H1 (cell line): ENCODE measurements around the gene CDK19. TPM values are rescaled to one million over a fixed set of nuclear protein-coding genes. Genes with fewer than 3 reads are reported as not detected.

Experiments
- CTCF ChIA-PET: fragments of 300-600 bp; sonication (Branson Sonifier 250); formaldehyde crosslinking; loops from one replicate; lab custom pipeline; 2021; ENCODE audit not compliant: partially characterized antibody; lab: Charles Lee
- POLR2A ChIA-PET: fragments of 300-600 bp; sonication (Branson Sonifier 250); formaldehyde crosslinking; loops from one replicate; lab custom pipeline; 2021; ENCODE audit warnings: inconsistent platforms; ENCODE audit not compliant: partially characterized antibody; lab: Charles Lee
- DNase-seq, 2 experiments: peaks; one replicate each; pipeline versions ENCODE4 v3.0.0 to v3.0.0-alpha.2; 2010 to 2022; ENCODE audit warnings: low spot score in 2 of 2, low read depth in 1 of 2, mixed read lengths in 1 of 2
- FAIRE-seq: peaks from 2 replicates; lab custom pipeline; 2011; peaks lifted over from hg19 to GRCh38; lab: Jason Lieb, UNC
- H2AFZ ChIP-seq: 2 replicates; pipeline ENCODE4 v1.8.1; 2012; ENCODE audit warnings: low read length, inconsistent platforms
- H2AK5ac ChIP-seq: 2 replicates; pipeline ENCODE4 v1.6.1; 2013; ENCODE audit warnings: low read depth, low read length
- H2BK120ac ChIP-seq: replicated peaks from 2 replicates; pipeline ENCODE3; 2013; ENCODE audit warnings: low read depth, low read length, inconsistent platforms
- H2BK12ac ChIP-seq: 2 replicates; pipeline ENCODE4 v1.6.1; 2013; ENCODE audit warnings: low read depth, low read length
- H2BK15ac ChIP-seq: 2 replicates; pipeline ENCODE4 v1.6.1; 2013; ENCODE audit warnings: low read length
- H2BK20ac ChIP-seq: 2 replicates; pipeline ENCODE4 v1.6.1; 2013; ENCODE audit warnings: low read length
- H2BK5ac ChIP-seq: 2 replicates; pipeline ENCODE4 v1.6.1; 2013; ENCODE audit warnings: low read depth, low read length
- H3K14ac ChIP-seq: 2 replicates; pipeline ENCODE4 v1.6.1; 2013; ENCODE audit warnings: inconsistent platforms; ENCODE audit not compliant: insufficient read length
- H3K18ac ChIP-seq: 2 replicates; pipeline ENCODE4 v1.6.1; 2013; ENCODE audit warnings: low read length; ENCODE audit errors: extremely low read depth
- H3K23ac ChIP-seq: 2 replicates; pipeline ENCODE4 v1.6.1; 2013; ENCODE audit warnings: inconsistent platforms; ENCODE audit not compliant: insufficient read length
- H3K23me2 ChIP-seq: 2 replicates; pipeline ENCODE4 v1.6.1; 2013; ENCODE audit warnings: low read depth, low read length
- H3K27ac ChIP-seq: 2 replicates; pipeline ENCODE4 v1.6.1; 2011; ENCODE audit warnings: low read depth, low read length, inconsistent platforms
- H3K27me3 ChIP-seq, 4 experiments: replicated peaks in 1 of 4; 1 replicate in 1 of 4; 2 replicates in 3 of 4; pipeline versions ENCODE4 v1.6.1 to v1.8.1; 2011 to 2013; ENCODE audit warnings: low read length in 3 of 4, mild to moderate bottlenecking in 3 of 4, inconsistent platforms in 2 of 4, mixed read lengths in 2 of 4, moderate library complexity in 1 of 4; ENCODE audit not compliant: control insufficient read depth in 3 of 4, insufficient read depth in 3 of 4; ENCODE audit errors: extremely low read depth in 1 of 4
- H3K36me3 ChIP-seq, 4 experiments: 2 replicates each; pipeline versions ENCODE4 v1.6.1 to v1.8.1; 2011 to 2013; ENCODE audit warnings: mild to moderate bottlenecking in 4 of 4, low read length in 3 of 4, moderate library complexity in 2 of 4, control low read depth in 1 of 4, inconsistent platforms in 1 of 4; ENCODE audit not compliant: insufficient read depth in 4 of 4, control insufficient read depth in 2 of 4
- H3K4ac ChIP-seq: replicated peaks from 2 replicates; pipeline ENCODE3; 2013; ENCODE audit warnings: low read length, low read depth, mixed read lengths, inconsistent platforms; ENCODE audit not compliant: insufficient read length
- H3K4me1 ChIP-seq, 4 experiments: replicated peaks in 1 of 4; 1 replicate in 1 of 4; 2 replicates in 3 of 4; pipeline versions ENCODE4 v1.6.1 to v1.8.1; 2011 to 2013; ENCODE audit warnings: low read length in 3 of 4, inconsistent platforms in 2 of 4, mixed read lengths in 1 of 4; ENCODE audit not compliant: insufficient read depth in 4 of 4, control insufficient read depth in 3 of 4
- H3K4me2 ChIP-seq, 2 experiments: 2 replicates each; pipeline versions ENCODE4 v1.6.1 to v1.8.1; 2011 to 2013; ENCODE audit warnings: low read depth in 2 of 2, low read length in 2 of 2, control low read depth in 1 of 2, inconsistent platforms in 1 of 2, mild to moderate bottlenecking in 1 of 2; ENCODE audit not compliant: insufficient read depth in 1 of 2
- H3K4me3 ChIP-seq, 4 experiments: fragments of 200-600, 300-600 bp in 1 of 4; sonication (generic), shearing (Covaris generic), sonication (Bioruptor Twin) in 1 of 4; 2 replicates each; pipeline versions ENCODE4 v1.5.1 to v1.8.1; 2011 to 2016; ENCODE audit warnings: low read length in 4 of 4, low read depth in 3 of 4, control low read depth in 2 of 4, inconsistent platforms in 2 of 4, mild to moderate bottlenecking in 2 of 4, mixed read lengths in 1 of 4, moderate library complexity in 1 of 4; ENCODE audit not compliant: insufficient read depth in 2 of 4; ENCODE audit errors: extremely low read depth in 1 of 4
- H3K56ac ChIP-seq: replicated peaks from 2 replicates; pipeline ENCODE3; 2013; ENCODE audit warnings: low read depth, mild to moderate bottlenecking, mixed read lengths, low read length, inconsistent platforms; ENCODE audit not compliant: insufficient read length
- H3K79me1 ChIP-seq: 2 replicates; pipeline ENCODE4 v1.6.1; 2013; ENCODE audit warnings: low read depth, low read length, control low read depth
- H3K79me2 ChIP-seq, 2 experiments: 2 replicates each; pipeline versions ENCODE4 v1.6.1 to v1.8.1; 2012 to 2013; ENCODE audit warnings: low read length in 2 of 2, mild to moderate bottlenecking in 2 of 2, inconsistent platforms in 1 of 2; ENCODE audit not compliant: insufficient read depth in 2 of 2, control insufficient read depth in 1 of 2
- H3K9ac ChIP-seq, 4 experiments: replicated peaks in 1 of 4; 1 replicate in 1 of 4; 2 replicates in 3 of 4; pipeline versions ENCODE4 v1.6.1 to v1.8.1; 2011 to 2013; ENCODE audit warnings: low read depth in 3 of 4, low read length in 3 of 4, control low read depth in 2 of 4, mild to moderate bottlenecking in 2 of 4, moderate library complexity in 2 of 4, inconsistent platforms in 1 of 4; ENCODE audit errors: extremely low read depth in 1 of 4
- H3K9me3 ChIP-seq, 2 experiments: 2 replicates each; pipeline versions ENCODE4 v1.6.1 to v1.8.1; 2012 to 2013; ENCODE audit warnings: mild to moderate bottlenecking in 2 of 2, moderate library complexity in 2 of 2, control low read depth in 1 of 2, inconsistent platforms in 1 of 2, low read depth in 1 of 2, low read length in 1 of 2, mixed read lengths in 1 of 2; ENCODE audit not compliant: insufficient read depth in 2 of 2
- H4K20me1 ChIP-seq, 2 experiments: replicated peaks in 1 of 2; 2 replicates each; pipeline versions ENCODE3 to v1.8.1; 2011 to 2013; ENCODE audit warnings: inconsistent platforms in 2 of 2, low read length in 2 of 2, mild to moderate bottlenecking in 1 of 2; ENCODE audit not compliant: insufficient read depth in 2 of 2, control insufficient read depth in 1 of 2
- H4K5ac ChIP-seq: 2 replicates; pipeline ENCODE4 v1.6.1; 2013; ENCODE audit warnings: low read length, low read depth, mixed read lengths, inconsistent platforms; ENCODE audit not compliant: insufficient read length
- H4K8ac ChIP-seq: 2 replicates; pipeline ENCODE4 v1.8.0; 2013; ENCODE audit warnings: mild to moderate bottlenecking, moderate library complexity, low read length, inconsistent platforms; ENCODE audit not compliant: insufficient read depth; ENCODE audit errors: extremely low read depth
- H4K91ac ChIP-seq: replicated peaks from 2 replicates; pipeline ENCODE3; 2013; ENCODE audit warnings: low read length, mixed read lengths, inconsistent platforms; ENCODE audit not compliant: insufficient read length
- BRCA1 ChIP-seq: IDR thresholded peaks from 2 replicates; pipeline ENCODE4 v1.6.1; 2012; ENCODE audit warnings: low read depth, low read length, improper control_type of control experiment
- FOSL1 ChIP-seq: IDR thresholded peaks from 2 replicates; pipeline ENCODE4 v1.6.1; 2011; ENCODE audit warnings: mild to moderate bottlenecking, low read depth, low read length, moderate library complexity; ENCODE audit not compliant: insufficient read depth
- HDAC6 ChIP-seq: IDR thresholded peaks from one replicate; pipeline ENCODE4 v1.7.1; 2012; ENCODE audit warnings: low read depth, mild to moderate bottlenecking, inconsistent platforms, low read length, moderate library complexity
- JUND ChIP-seq: IDR thresholded peaks from 2 replicates; pipeline ENCODE4 v1.6.1; 2011; ENCODE audit warnings: mild to moderate bottlenecking, improper control_type of control experiment, low read length
- RAD21 ChIP-seq, 2 experiments: IDR thresholded peaks in 1 of 2; conservative IDR thresholded peaks in 1 of 2; 2 replicates each; pipeline ENCODE4 v1.6.1; 2011; ENCODE audit warnings: low read depth in 2 of 2, low read length in 2 of 2, improper control_type of control experiment in 1 of 2, inconsistent platforms in 1 of 2, mild to moderate bottlenecking in 1 of 2, moderate library complexity in 1 of 2
- RBBP5 ChIP-seq: IDR thresholded peaks from 2 replicates; pipeline ENCODE4 v1.7.1; 2012; ENCODE audit warnings: low read depth, mild to moderate bottlenecking, inconsistent platforms, low read length, moderate library complexity, borderline replicate concordance
- RNF2 ChIP-seq: fragments of 200-900, 300-1000 bp; sonication (generic); IDR thresholded peaks from 2 replicates; pipeline ENCODE4 v1.7.1; 2016; ENCODE audit warnings: borderline replicate concordance, low read depth, mild to moderate bottlenecking, antibody characterized with exemption, low read length; ENCODE audit not compliant: poor library complexity, severe bottlenecking; ENCODE audit errors: missing control alignments
- SIX5 ChIP-seq: IDR thresholded peaks from 2 replicates; pipeline ENCODE4 v1.6.1; 2011; ENCODE audit warnings: mild to moderate bottlenecking, low read depth, low read length
- SP2 ChIP-seq: IDR thresholded peaks from 2 replicates; pipeline ENCODE4 v1.6.1; 2012; ENCODE audit warnings: mild to moderate bottlenecking, low read length, inconsistent platforms
- TEAD4 ChIP-seq: IDR thresholded peaks from 2 replicates; pipeline ENCODE4 v1.6.1; 2012; ENCODE audit warnings: low read depth, low read length, inconsistent platforms, mixed read lengths
- WGBS, 2 experiments: shearing (Covaris generic) in 1 of 2; methylation state at CpG; one replicate each; pipeline versions ENCODE4 v1.1.6 to v1.1.7; 2013 to 2015; ENCODE audit warnings: low lambda C conversion rate in 2 of 2, mixed read lengths in 2 of 2, inconsistent platforms in 1 of 2, low coverage in 1 of 2, missing lambda C conversion rate in 1 of 2; ENCODE audit not compliant: insufficient replicate concordance in 2 of 2, insufficient coverage in 1 of 2, insufficient read length in 1 of 2; ENCODE audit errors: extremely low coverage in 1 of 2, missing lambda C conversion rate in 1 of 2; 5-methylcytosine and 5-hydroxymethylcytosine counted together
- polyA plus RNA-seq, 7 experiments: library from polyadenylated mRNA; depleted of rRNA in 3 of 7; stranded (reverse) in 5 of 7; unstranded in 2 of 7; fragments of >200 nt in 5 of 7; fragments of 200-250 nt in 2 of 7; gene quantifications; 1 replicate in 5 of 7; 2 replicates in 1 of 7; 4 replicates in 1 of 7; pipeline versions ENCODE4 v1.2.1 to v1.2.3, GENCODE V29; 2011 to 2013; ENCODE audit warnings: missing spikeins in 2 of 7, mixed read lengths in 2 of 7
- total RNA-seq: library from RNA; stranded (reverse); fragmentation: NEBNext Ultra II Directional; extraction: Animal tissue kit (Norgen Biotek cat#: 25700); gene quantifications from 2 replicates; pipeline ENCODE4 v1.2.1, GENCODE V29; 2021
- TF ChIP-seq, protein P1 (sequence below): IDR thresholded peaks from 2 replicates; pipeline ENCODE4 v1.6.1; 2012; ENCODE audit warnings: inconsistent platforms

The CDK19 gene
- total and polyA plus RNA-seq, 2 of the 8 experiments (the other 6 are each of a cell fraction or from before 2014, with no cell fraction given): 4.9 to 12.6 TPM

DNA sequence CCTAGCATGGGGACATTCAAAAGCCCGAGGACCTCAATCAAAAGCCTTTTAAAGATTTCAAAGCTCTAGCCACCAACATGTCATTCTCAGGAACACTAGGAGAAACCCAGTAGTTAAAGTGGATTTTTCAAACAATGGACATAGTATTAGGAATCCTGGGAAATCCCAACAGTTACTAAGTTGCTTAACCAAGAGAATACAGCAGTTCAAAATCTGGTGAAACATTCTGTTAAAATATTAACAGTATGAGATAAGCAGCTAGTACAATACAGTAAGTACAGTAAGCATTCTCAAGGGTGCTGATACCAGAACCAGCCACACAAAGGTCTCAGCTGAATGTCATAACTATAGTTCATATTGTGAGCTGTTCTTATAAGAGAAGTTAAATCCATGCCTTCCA lies 68.6 kb downstream of the CDK19 start:
- Histone ChIP-seq H3K27me3 (no peaks in the 10 kb centered on the region), H2BK20ac (no peak overlapping the region), H2BK15ac (no peak overlapping the region), H2BK12ac (no peak overlapping the region), H3K27ac (no peak overlapping the region), H3K79me1 (no peaks in the 10 kb centered on the region), H3K79me2 (0 out of 4 replicates have a peak, but pooled peaks cover 0 to 3% of the 10 kb centered on the region in 2 experiments), H3K14ac (no peak overlapping the region), H3K4me1 (no peaks in the 10 kb centered on the region), H4K8ac (no peak overlapping the region), H4K91ac (no peak overlapping the region), H2BK5ac (no peak overlapping the region), H3K4me3 (no peak overlapping the region), H2BK120ac (no peak overlapping the region), H4K20me1 (no peaks in the 10 kb centered on the region), H3K18ac (no peak overlapping the region), H2AK5ac (no peak overlapping the region), H3K4ac (no peak overlapping the region), H3K56ac (no peak overlapping the region), H2AFZ (no peak overlapping the region), H3K23me2 (no peaks in the 10 kb centered on the region), H3K36me3 (peaks cover 0 to 10% (median 5%) of the 10 kb centered on the region in 4 experiments; a peak in 3 of 8 replicates), H3K9ac (no peak overlapping the region), H3K4me2 (no peak overlapping the region), H4K5ac (no peak overlapping the region), H3K9me3 (peaks cover 8 to 14% of the 10 kb centered on the region in 2 experiments; a peak in 2 of 4 replicates), H3K23ac (no peak overlapping the region)
- FAIRE-seq (no peak), DNase-seq (no peak)
- POLR2A ChIA-PET: no interaction called here
- 94% methylated on average over 1 of the region's 1 CpG; no CpG with 5 or more reads in 1 of the 2 experiments for WGBS, 2 experiments
- no peak for TF ChIP-seq TEAD4
- no peak for TF ChIP-seq FOSL1
- TF ChIP-seq RNF2: no peak
- TF ChIP-seq BRCA1: no peak
- no peak for TF ChIP-seq SIX5
- no peak for TF ChIP-seq HDAC6
- no peak for TF ChIP-seq RBBP5
- no peak for TF ChIP-seq SP2
- TF ChIP-seq, protein P1, sequence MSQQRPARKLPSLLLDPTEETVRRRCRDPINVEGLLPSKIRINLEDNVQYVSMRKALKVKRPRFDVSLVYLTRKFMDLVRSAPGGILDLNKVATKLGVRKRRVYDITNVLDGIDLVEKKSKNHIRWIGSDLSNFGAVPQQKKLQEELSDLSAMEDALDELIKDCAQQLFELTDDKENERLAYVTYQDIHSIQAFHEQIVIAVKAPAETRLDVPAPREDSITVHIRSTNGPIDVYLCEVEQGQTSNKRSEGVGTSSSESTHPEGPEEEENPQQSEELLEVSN: no peak
- no peak for TF ChIP-seq JUND
- TF ChIP-seq RAD21 (IDR thresholded peaks at IDR 0.05 in 1 of 2, conservative IDR thresholded peaks at IDR 0.05 in 1 of 2; ENCODE audit: low read depth in 2 of 2, low read length in 2 of 2): no peak
- CTCF ChIA-PET: no interaction called here
